ENCODE measurements around the gene PLA2G2F.

The PLA2G2F gene

GRCh38 chr1:20142001-20142710 is 3.0 kb downstream of the PLA2G2F start:
- no peak for DNase-seq (ENCODE audit: low read depth)
- no peak for TF ChIP-seq CTCF (conservative IDR thresholded peaks at IDR 0.05; ENCODE audit: low read depth, low read length)
- no peak overlapping the region for H3K4me3 ChIP-seq (ENCODE audit: low read length)

GRCh38 chr1:20143318-20143717 is 4.2 kb downstream of the PLA2G2F start:
- no peak for DNase-seq (ENCODE audit: low read depth)
- no peak for TF ChIP-seq CTCF (conservative IDR thresholded peaks at IDR 0.05; ENCODE audit: low read depth, low read length)
- H3K4me3 ChIP-seq (ENCODE audit: low read length), result no peak overlapping the region

GRCh38 chr1:20143734-20144565 is 4.8 kb downstream of the PLA2G2F start:
- no peak overlapping the region for H3K4me3 ChIP-seq (ENCODE audit: low read length)
- no peak for TF ChIP-seq CTCF (conservative IDR thresholded peaks at IDR 0.05; ENCODE audit: low read depth, low read length)
- no peak for DNase-seq (ENCODE audit: low read depth)

- no peak overlapping the region for H3K4me3 ChIP-seq (ENCODE audit: low read length)
- TF ChIP-seq CTCF (conservative IDR thresholded peaks at IDR 0.05; ENCODE audit: low read depth, low read length), result no peak
- DNase-seq (ENCODE audit: low read depth), result no peak
These were observed 8.9 kb downstream of the PLA2G2F start for GRCh38 chr1:20147846-20148570.

GRCh38 chr1:20148571-20149500 is 9.7 kb downstream of the PLA2G2F start:
- no peak for TF ChIP-seq CTCF (conservative IDR thresholded peaks at IDR 0.05; ENCODE audit: low read depth, low read length)
- DNase-seq (ENCODE audit: low read depth), result no peak
- H3K4me3 ChIP-seq (ENCODE audit: low read length), result no peak overlapping the region

GRCh38 chr1:20149601-20150325 is 10.6 kb downstream of the PLA2G2F start:
- no peak overlapping the region for H3K4me3 ChIP-seq (ENCODE audit: low read length)
- no peak for TF ChIP-seq CTCF (conservative IDR thresholded peaks at IDR 0.05; ENCODE audit: low read depth, low read length)
- no peak for DNase-seq (ENCODE audit: low read depth)

All from retinal pigment epithelial cell (primary cell).